Measurements from ENCODE around the gene KCNMA1.

DNA sequence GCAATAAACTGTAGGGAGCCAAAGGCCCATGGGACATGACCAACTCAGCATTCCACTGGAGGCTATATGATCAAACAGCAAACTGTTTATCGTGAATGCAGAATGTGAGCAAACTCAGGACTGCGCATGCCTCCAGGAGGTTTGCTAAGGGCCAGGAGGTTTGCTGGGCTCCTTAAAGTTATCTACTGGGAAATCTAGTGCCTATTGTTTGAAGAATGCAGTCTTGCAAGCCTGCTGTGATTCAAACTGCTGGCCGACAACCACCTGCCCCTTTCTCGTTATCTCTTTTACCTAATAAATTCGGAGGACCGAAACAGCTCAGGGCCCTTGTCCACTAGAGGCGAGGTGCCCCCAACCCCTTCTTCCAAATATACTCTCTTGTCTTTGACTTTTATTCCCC is 404.1 kb downstream of the KCNMA1 start:
- TF ChIP-seq, protein P1, sequence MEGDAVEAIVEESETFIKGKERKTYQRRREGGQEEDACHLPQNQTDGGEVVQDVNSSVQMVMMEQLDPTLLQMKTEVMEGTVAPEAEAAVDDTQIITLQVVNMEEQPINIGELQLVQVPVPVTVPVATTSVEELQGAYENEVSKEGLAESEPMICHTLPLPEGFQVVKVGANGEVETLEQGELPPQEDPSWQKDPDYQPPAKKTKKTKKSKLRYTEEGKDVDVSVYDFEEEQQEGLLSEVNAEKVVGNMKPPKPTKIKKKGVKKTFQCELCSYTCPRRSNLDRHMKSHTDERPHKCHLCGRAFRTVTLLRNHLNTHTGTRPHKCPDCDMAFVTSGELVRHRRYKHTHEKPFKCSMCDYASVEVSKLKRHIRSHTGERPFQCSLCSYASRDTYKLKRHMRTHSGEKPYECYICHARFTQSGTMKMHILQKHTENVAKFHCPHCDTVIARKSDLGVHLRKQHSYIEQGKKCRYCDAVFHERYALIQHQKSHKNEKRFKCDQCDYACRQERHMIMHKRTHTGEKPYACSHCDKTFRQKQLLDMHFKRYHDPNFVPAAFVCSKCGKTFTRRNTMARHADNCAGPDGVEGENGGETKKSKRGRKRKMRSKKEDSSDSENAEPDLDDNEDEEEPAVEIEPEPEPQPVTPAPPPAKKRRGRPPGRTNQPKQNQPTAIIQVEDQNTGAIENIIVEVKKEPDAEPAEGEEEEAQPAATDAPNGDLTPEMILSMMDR (IDR thresholded peaks at IDR 0.05 in 4 of 5, conservative IDR thresholded peaks at IDR 0.05 in 1 of 5): no peak
- TF ChIP-seq POLR2A (IDR thresholded peaks at IDR 0.05): no peak
